Panc1 (cell line): ENCODE results near the gene EEA1. TPM values are rescaled to one million over a fixed set of nuclear protein-coding genes. Genes with fewer than 3 reads are reported as not detected.
"Not testable (repeated sequence)": the region's sequence is repeated elsewhere in the genome, so short reads cannot be mapped to it uniquely, and the experiment has no call there.

Experiments
- ATAC-seq: fragments of 200-7000 bp; cut with Tn5 transposase; 2 replicates; pipeline ENCODE4 v1.9.1; 2020; ENCODE audit warnings: mild to moderate bottlenecking, moderate library complexity
- BruUV-seq: library from RNA; stranded (reverse); fragments of 400-500 nt; replicated peaks from 2 replicates; lab custom pipeline; 2021; lab: Mats Ljungman, UMichigan
- CTCF ChIA-PET: fragments of 300-600 bp; sonication (Branson Sonifier 250); formaldehyde crosslinking; loops from one replicate; lab custom pipeline; 2022; ENCODE audit warnings: antibody characterized with exemption; lab: Charles Lee
- POLR2A ChIA-PET: fragments of 300-600 bp; sonication (Branson Sonifier 250); formaldehyde crosslinking; loops from one replicate; lab custom pipeline; 2022; ENCODE audit warnings: antibody characterized with exemption; lab: Charles Lee
- DNase-seq: peaks from one replicate; pipeline ENCODE4 v3.0.0-alpha.2; 2010; ENCODE audit warnings: low read depth, low spot score
- H3K27ac ChIP-seq: 2 replicates; pipeline ENCODE4 v1.5.1; 2011; ENCODE audit warnings: mild to moderate bottlenecking, low read length, inconsistent platforms
- H3K27me3 ChIP-seq: fragments of 200-500 bp; sonication (Bioruptor generic); 2 replicates; pipeline ENCODE4 v1.6.0; 2014; ENCODE audit warnings: low read length, inconsistent platforms; ENCODE audit not compliant: control insufficient read depth, insufficient read depth
- H3K36me3 ChIP-seq: fragments of 200-500 bp; sonication (Bioruptor generic); 2 replicates; pipeline ENCODE4 v1.5.1; 2014; ENCODE audit warnings: inconsistent platforms, mild to moderate bottlenecking, low read length, moderate library complexity; ENCODE audit not compliant: control insufficient read depth, insufficient read depth
- H3K4me1 ChIP-seq: 2 replicates; pipeline ENCODE4 v1.5.1; 2011; ENCODE audit warnings: inconsistent platforms, mild to moderate bottlenecking, low read length, moderate library complexity; ENCODE audit not compliant: control insufficient read depth, insufficient read depth
- H3K4me3 ChIP-seq, 2 experiments: 2 replicates each; pipeline ENCODE4 v1.5.1; 2011 to 2012; ENCODE audit warnings: low read depth in 2 of 2, low read length in 2 of 2, mild to moderate bottlenecking in 2 of 2, inconsistent platforms in 1 of 2, moderate library complexity in 1 of 2
- H3K9me3 ChIP-seq: fragments of 200-500 bp; sonication (Bioruptor generic); 2 replicates; pipeline ENCODE4 v1.5.1; 2014; ENCODE audit warnings: low read depth, mild to moderate bottlenecking, inconsistent platforms, low read length, moderate library complexity; ENCODE audit not compliant: control insufficient read depth, insufficient read depth
- POLR2AphosphoS5 ChIP-seq: IDR thresholded peaks from 2 replicates; pipeline ENCODE4 v1.6.1; 2012; ENCODE audit warnings: mild to moderate bottlenecking, low read depth, low read length, moderate library complexity
- SIN3A ChIP-seq: IDR thresholded peaks from 2 replicates; pipeline ENCODE4 v1.6.1; 2012; ENCODE audit warnings: low read depth, mild to moderate bottlenecking, low read length, moderate library complexity, borderline replicate concordance; ENCODE audit not compliant: insufficient read depth
- TCF7L2 ChIP-seq: IDR thresholded peaks from 2 replicates; pipeline ENCODE4 v1.6.1; 2011; ENCODE audit warnings: mild to moderate bottlenecking, low read depth, low read length, inconsistent platforms
- in situ Hi-C: cut with HindIII; loops from 2 replicates; pipeline ENCODE4 v1.10.0; 2016; ENCODE audit warnings: low sequenced_read_pairs, low pct_unique_long_range_greater_than_20kb
- intact Hi-C: fragments of 100-400 bp; cut with micrococcal nuclease; formaldehyde crosslinking; loops from one replicate; pipeline ENCODE4 v1.10.0; 2022; ENCODE audit not compliant: unreplicated experiment
- total RNA-seq: library from RNA; stranded (reverse); gene quantifications from one replicate; pipeline ENCODE4 v1.2.1, GENCODE V29; 2021; ENCODE audit not compliant: unreplicated experiment
- TF ChIP-seq, protein P1 (sequence below): fragments of 450-650 bp; IDR thresholded peaks from 2 replicates; pipeline ENCODE4 v1.5.1; 2017; ENCODE audit warnings: mild to moderate bottlenecking
- TF ChIP-seq, protein P2 (sequence below), 2 experiments: IDR thresholded peaks; 2 replicates each; pipeline ENCODE4 v1.6.1; 2011 to 2012; ENCODE audit warnings: low read depth in 2 of 2, control low read depth in 1 of 2, low read length in 1 of 2, mild to moderate bottlenecking in 1 of 2, moderate library complexity in 1 of 2; ENCODE audit not compliant: insufficient read depth in 1 of 2

EEA1 gene
- total RNA-seq, 1 experiment from 2014 or later = 15.1 TPM

DNA sequence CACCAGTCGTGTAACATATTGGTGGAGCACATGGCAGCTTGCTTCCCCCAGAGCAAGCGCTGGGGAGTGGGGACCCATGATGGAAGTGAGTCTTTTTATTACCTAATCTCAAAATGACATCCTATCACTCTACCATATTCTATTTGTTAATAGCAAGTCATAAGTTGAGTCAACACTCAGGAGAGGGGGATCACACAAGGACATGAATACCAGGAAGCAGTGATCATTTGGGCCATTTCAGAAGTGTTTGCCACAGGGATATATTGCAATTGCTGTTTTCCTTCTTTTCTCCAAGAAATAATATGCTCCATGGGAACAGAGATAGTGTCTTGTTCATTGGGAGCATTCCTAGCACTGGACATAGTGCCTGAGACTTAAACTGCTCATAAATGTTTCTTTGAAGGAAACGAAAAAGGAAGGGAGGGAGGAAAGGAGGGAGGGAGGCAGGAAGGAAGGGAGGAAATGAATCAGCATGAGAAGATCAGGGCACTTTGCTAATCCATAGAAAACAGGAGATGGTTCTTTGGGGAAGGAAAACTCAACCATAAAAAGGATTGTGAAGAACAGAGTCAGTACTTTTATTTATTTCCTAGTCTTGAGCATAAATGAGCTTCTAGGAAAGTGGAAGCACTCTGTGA is 39.2 kb upstream of the EEA1 start:
- CTCF ChIA-PET = no interaction called here
- DNase-seq (no peak), ATAC-seq (no peak)
- Histone ChIP-seq H3K27me3 (no peaks in the 10 kb centered on the region), H3K9me3 (no peaks in the 10 kb centered on the region), H3K4me3 (no peak overlapping the region), H3K36me3 (no peaks in the 10 kb centered on the region), H3K27ac (no peak overlapping the region; the same call in 1 of the 2 replicates), H3K4me1 (no peaks in the 10 kb centered on the region; the same call in 1 of the 2 replicates)
- BruUV-seq = no TSS peak
- POLR2A ChIA-PET = no interaction called here
- TF ChIP-seq, protein P1, sequence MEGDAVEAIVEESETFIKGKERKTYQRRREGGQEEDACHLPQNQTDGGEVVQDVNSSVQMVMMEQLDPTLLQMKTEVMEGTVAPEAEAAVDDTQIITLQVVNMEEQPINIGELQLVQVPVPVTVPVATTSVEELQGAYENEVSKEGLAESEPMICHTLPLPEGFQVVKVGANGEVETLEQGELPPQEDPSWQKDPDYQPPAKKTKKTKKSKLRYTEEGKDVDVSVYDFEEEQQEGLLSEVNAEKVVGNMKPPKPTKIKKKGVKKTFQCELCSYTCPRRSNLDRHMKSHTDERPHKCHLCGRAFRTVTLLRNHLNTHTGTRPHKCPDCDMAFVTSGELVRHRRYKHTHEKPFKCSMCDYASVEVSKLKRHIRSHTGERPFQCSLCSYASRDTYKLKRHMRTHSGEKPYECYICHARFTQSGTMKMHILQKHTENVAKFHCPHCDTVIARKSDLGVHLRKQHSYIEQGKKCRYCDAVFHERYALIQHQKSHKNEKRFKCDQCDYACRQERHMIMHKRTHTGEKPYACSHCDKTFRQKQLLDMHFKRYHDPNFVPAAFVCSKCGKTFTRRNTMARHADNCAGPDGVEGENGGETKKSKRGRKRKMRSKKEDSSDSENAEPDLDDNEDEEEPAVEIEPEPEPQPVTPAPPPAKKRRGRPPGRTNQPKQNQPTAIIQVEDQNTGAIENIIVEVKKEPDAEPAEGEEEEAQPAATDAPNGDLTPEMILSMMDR = no peak
- no peak for TF ChIP-seq POLR2AphosphoS5
- TF ChIP-seq TCF7L2 = no peak
- TF ChIP-seq, protein P2, sequence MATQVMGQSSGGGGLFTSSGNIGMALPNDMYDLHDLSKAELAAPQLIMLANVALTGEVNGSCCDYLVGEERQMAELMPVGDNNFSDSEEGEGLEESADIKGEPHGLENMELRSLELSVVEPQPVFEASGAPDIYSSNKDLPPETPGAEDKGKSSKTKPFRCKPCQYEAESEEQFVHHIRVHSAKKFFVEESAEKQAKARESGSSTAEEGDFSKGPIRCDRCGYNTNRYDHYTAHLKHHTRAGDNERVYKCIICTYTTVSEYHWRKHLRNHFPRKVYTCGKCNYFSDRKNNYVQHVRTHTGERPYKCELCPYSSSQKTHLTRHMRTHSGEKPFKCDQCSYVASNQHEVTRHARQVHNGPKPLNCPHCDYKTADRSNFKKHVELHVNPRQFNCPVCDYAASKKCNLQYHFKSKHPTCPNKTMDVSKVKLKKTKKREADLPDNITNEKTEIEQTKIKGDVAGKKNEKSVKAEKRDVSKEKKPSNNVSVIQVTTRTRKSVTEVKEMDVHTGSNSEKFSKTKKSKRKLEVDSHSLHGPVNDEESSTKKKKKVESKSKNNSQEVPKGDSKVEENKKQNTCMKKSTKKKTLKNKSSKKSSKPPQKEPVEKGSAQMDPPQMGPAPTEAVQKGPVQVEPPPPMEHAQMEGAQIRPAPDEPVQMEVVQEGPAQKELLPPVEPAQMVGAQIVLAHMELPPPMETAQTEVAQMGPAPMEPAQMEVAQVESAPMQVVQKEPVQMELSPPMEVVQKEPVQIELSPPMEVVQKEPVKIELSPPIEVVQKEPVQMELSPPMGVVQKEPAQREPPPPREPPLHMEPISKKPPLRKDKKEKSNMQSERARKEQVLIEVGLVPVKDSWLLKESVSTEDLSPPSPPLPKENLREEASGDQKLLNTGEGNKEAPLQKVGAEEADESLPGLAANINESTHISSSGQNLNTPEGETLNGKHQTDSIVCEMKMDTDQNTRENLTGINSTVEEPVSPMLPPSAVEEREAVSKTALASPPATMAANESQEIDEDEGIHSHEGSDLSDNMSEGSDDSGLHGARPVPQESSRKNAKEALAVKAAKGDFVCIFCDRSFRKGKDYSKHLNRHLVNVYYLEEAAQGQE (IDR thresholded peaks at IDR 0.05; ENCODE audit: insufficient read depth in 1 of 2, low read depth in 2 of 2, low read length in 1 of 2) = no peak
- TF ChIP-seq SIN3A = no peak
- in situ Hi-C loops (no loop called here), intact Hi-C loops (no loop called here)

DNA sequence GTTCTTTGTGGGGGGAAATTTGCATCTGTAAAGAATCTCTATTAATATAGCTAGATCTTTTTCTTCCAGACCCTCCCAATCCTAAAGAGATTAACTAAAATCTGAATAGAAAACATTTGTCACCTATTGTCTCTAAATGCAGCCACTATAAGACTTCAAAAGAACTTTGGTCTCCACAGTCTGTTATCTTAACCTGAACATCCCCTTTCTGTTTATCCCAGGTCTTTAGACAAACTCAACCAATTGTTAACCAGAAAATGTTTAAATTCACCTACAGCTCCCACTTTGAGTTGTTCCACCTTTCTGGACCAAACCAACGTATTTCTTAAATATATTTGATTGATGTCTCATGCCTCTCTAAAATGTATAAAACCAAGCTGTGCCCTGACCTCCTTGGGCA is 35.3 kb upstream of the EEA1 start:
- H3K27ac ChIP-seq, H3K36me3 ChIP-seq, H3K9me3 ChIP-seq, BruUV-seq, POLR2A ChIA-PET, H3K4me1 ChIP-seq, ATAC-seq, H3K4me3 ChIP-seq, CTCF ChIA-PET, in situ Hi-C loops, H3K27me3 ChIP-seq, DNase-seq, intact Hi-C loops: not testable (repeated sequence)

DNA sequence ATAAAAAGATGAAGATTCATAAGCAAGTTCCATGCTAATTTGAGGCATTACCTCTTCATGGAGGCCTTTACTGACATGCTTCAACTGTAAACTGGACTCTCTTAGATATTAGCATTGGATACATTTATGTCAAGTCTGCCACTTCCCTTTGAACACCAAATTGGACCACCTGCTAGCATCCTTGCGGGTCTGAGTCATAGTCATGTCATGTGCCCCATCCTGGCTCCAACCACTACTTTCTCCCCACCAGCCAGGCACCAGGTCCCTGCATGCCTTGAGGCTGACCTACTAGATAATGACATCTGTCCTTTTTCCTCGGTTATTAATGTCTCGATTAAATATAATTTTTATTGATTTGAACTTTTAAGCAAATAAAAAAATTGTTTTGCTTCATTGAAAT is 32.9 kb upstream of the EEA1 start:
- Histone ChIP-seq H3K27ac (no peak overlapping the region), H3K36me3 (no peaks in the 10 kb centered on the region), H3K4me1 (no peaks in the 10 kb centered on the region), H3K27me3 (no peaks in the 10 kb centered on the region), H3K9me3 (no peaks in the 10 kb centered on the region), H3K4me3 (no peak overlapping the region)
- TF ChIP-seq TCF7L2 (no peak), SIN3A (no peak)
- TF ChIP-seq, protein P1 = no peak
- TF ChIP-seq, protein P2 (IDR thresholded peaks at IDR 0.05; ENCODE audit: insufficient read depth in 1 of 2, low read depth in 2 of 2, low read length in 1 of 2) = no peak
- in situ Hi-C loops = no loop called here
- no peak for DNase-seq
- no peak for ATAC-seq
- BruUV-seq = no TSS peak
- CTCF ChIA-PET = no interaction called here
- POLR2A ChIA-PET = no interaction called here
- intact Hi-C loops = no loop called here
